NB4 (cell line): ENCODE measurements around the gene SLC39A11.

ENCODE experiments used
- CTCF ChIP-seq: IDR thresholded peaks from one replicate; pipeline ENCODE4 v1.5.1; 2012; ENCODE audit warnings: low read depth, low read length
- POLR2A ChIP-seq: IDR thresholded peaks from 2 replicates; pipeline ENCODE4 v1.6.1; 2011; ENCODE audit warnings: mild to moderate bottlenecking; ENCODE audit not compliant: insufficient read length; ENCODE audit errors: extremely low read depth

GRCh38 chr17:72640415-72641165 lies 451.9 kb downstream of the SLC39A11 start:
- TF ChIP-seq CTCF (no peak), POLR2A (no peak)
